ENCODE results near the gene XPO4. TPM values are rescaled to one million over a fixed set of nuclear protein-coding genes. Genes with fewer than 3 reads are reported as not detected.
"Not testable (repeated sequence)": the region's sequence is repeated elsewhere in the genome, so short reads cannot be mapped to it uniquely, and the experiment has no call there.

XPO4 gene
- total and polyA plus RNA-seq, 9 donors, result 4.3 to 20.6 (median 13.4) TPM

- intact Hi-C loops (cut with DNase I), result no loop called here
- H3K4me1 ChIP-seq (ENCODE audit: insufficient read depth), result no peaks in the 10 kb centered on the region
- H3K9me3 ChIP-seq, result no peaks in the 10 kb centered on the region
- no peak for DNase-seq
- H3K27ac ChIP-seq, result no peak overlapping the region
- no peak overlapping the region for H3K4me3 ChIP-seq
- H3K27me3 ChIP-seq, result no peaks in the 10 kb centered on the region
- WGBS, 3 donors, result 90 to 93% (median 91%) methylated on average over 2 of the region's 2 CpGs
- no peaks in the 10 kb centered on the region for H3K36me3 ChIP-seq
- TF ChIP-seq POLR2A (IDR thresholded peaks at IDR 0.05), result no peak
- TF ChIP-seq CTCF (IDR thresholded peaks at IDR 0.05), result no peak
- no peak for TF ChIP-seq EP300 (IDR thresholded peaks at IDR 0.05)
Measured at GRCh38 chr13:20894245-20894644, 8.3 kb downstream of the XPO4 start.

GRCh38 chr13:20891768-20892167, 10.8 kb downstream of the XPO4 start:
- TF ChIP-seq POLR2A (IDR thresholded peaks at IDR 0.05), result no peak
- TF ChIP-seq CTCF (IDR thresholded peaks at IDR 0.05), result no peak
- no peak for TF ChIP-seq EP300 (IDR thresholded peaks at IDR 0.05)
- Histone ChIP-seq H3K36me3 (no peaks in the 10 kb centered on the region), H3K4me1 (ENCODE audit: insufficient read depth) (no peaks in the 10 kb centered on the region), H3K27me3 (no peaks in the 10 kb centered on the region), H3K9me3 (no peaks in the 10 kb centered on the region), H3K4me3 (no peak overlapping the region), H3K27ac (no peak overlapping the region)
- 89 to 94% (median 91%) methylated on average over 7 of the region's 7 CpGs for WGBS, 3 donors
- intact Hi-C loops (cut with DNase I), result no loop called here
- no peak for DNase-seq

- H3K4me3 ChIP-seq, result no peak overlapping the region
- no peak for DNase-seq
- TF ChIP-seq CTCF (IDR thresholded peaks at IDR 0.05) (no peak), POLR2A (IDR thresholded peaks at IDR 0.05) (no peak), EP300 (IDR thresholded peaks at IDR 0.05) (no peak)
- no peaks in the 10 kb centered on the region for H3K27me3 ChIP-seq
- no peaks in the 10 kb centered on the region for H3K4me1 ChIP-seq (ENCODE audit: insufficient read depth)
- no peaks in the 10 kb centered on the region for H3K36me3 ChIP-seq
- intact Hi-C loops (cut with DNase I), result no loop called here
- no peak overlapping the region for H3K27ac ChIP-seq
- 76 to 89% (median 84%) methylated on average over 3 of the region's 3 CpGs for WGBS, 3 donors
- no peaks in the 10 kb centered on the region for H3K9me3 ChIP-seq
Measured at GRCh38 chr13:20891034-20891433, 11.5 kb downstream of the XPO4 start.

GRCh38 chr13:20890540-20890939, 12.0 kb downstream of the XPO4 start:
- DNase-seq; H3K4me1 ChIP-seq (ENCODE audit: insufficient read depth); H3K27me3 ChIP-seq; H3K9me3 ChIP-seq; H3K27ac ChIP-seq; intact Hi-C loops (cut with DNase I); H3K4me3 ChIP-seq; H3K36me3 ChIP-seq: not testable (repeated sequence)
- 98 to 99% (median 98%) methylated on average over 6 of the region's 6 CpGs for WGBS, 3 donors

GRCh38 chr13:20882206-20882605, 20.3 kb downstream of the XPO4 start:
- no peak for DNase-seq
- H3K4me3 ChIP-seq, result no peak overlapping the region
- no peaks in the 10 kb centered on the region for H3K9me3 ChIP-seq
- 49 to 65% (median 57%) methylated on average over 3 of the region's 3 CpGs for WGBS, 3 donors
- intact Hi-C loops (cut with DNase I), result no loop called here
- no peak overlapping the region for H3K27ac ChIP-seq
- TF ChIP-seq POLR2A (IDR thresholded peaks at IDR 0.05) (no peak), CTCF (IDR thresholded peaks at IDR 0.05) (no peak), EP300 (IDR thresholded peaks at IDR 0.05) (no peak)
- peaks cover 2% of the 10 kb centered on the region for H3K4me1 ChIP-seq (ENCODE audit: insufficient read depth)
- no peaks in the 10 kb centered on the region for H3K27me3 ChIP-seq
- H3K36me3 ChIP-seq, result no peaks in the 10 kb centered on the region

Data from ovary (tissue), 9 donors.